HT1080 (cell line): ENCODE measurements around the gene CNOT11. TPM values are rescaled to one million over a fixed set of nuclear protein-coding genes. Genes with fewer than 3 reads are reported as not detected.
"Not testable (repeated sequence)": the region's sequence is repeated elsewhere in the genome, so short reads cannot be mapped to it uniquely, and the experiment has no call there.

Experiments
- DNase-seq: peaks from one replicate; pipeline ENCODE4 v3.0.0-alpha.2; 2015; ENCODE audit warnings: low read depth
- total RNA-seq: library from RNA; depleted of rRNA; stranded (reverse); fragments of >200 nt; shearing (Covaris generic); gene quantifications from 2 replicates; pipeline ENCODE4 v1.2.3, GENCODE V29; 2014

CNOT11 gene
- total RNA-seq, 1 experiment from 2014 or later = 63.4 TPM

DNA sequence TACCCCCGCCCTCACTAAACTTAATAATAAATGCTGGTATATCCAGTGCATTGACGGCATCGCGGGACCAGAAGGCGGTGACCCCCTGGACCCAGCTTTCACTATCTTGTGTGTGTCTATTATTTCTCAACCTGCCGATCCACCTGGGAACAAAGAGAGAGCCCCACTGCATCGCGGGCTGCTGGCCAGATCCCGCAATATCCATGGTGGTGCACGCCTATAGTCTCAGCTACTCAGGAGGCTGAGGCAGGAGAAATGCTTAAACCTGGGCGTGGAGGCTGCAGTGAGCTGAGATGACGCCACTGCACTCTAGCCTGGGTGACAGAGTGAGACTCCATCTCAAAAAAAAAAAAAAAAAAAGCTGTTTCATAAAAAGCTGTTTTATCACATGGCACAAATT is 7.8 kb upstream of the CNOT11 start:
- DNase-seq = not testable (repeated sequence)

DNA sequence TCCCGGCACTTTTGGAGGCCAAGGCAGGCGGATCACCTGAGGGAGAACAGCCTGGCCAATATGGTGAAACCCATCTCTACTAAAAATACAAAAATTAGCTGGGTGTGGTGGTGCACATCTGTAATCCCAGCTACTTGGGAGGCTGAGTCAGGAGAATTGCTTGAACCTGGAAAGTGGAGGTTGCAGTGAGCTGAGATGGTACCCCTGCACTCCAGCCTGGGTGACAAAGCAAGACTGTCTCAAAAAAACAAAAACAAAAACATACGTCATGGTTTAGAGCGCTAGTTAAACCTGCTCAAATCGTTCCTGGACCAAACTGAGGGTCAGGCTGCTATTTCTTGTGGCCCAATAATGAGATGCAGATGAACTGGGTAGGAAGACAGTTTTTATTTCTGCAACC is 7.2 kb upstream of the CNOT11 start:
- not testable (repeated sequence) for DNase-seq

DNA sequence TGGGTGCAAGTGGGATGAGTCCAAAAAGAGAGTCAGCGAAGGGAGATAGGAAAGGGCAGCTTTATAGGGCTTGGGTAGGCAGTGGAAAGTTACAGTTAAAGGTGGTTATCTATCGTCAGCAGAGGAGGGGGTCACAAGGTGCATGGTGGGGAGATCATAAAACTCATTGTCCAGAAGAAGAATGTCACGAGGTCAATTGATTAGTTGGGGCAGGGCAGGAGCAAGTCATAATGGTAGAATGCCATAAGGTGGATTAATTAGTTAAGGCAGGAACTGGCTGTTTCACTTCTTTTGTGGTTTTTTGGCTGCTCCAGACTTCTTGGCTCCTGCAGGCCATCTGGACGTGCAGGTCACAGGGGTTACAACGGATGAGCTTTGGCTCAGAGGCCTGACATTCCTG is 3.9 kb upstream of the CNOT11 start:
- not testable (repeated sequence) for DNase-seq

DNA sequence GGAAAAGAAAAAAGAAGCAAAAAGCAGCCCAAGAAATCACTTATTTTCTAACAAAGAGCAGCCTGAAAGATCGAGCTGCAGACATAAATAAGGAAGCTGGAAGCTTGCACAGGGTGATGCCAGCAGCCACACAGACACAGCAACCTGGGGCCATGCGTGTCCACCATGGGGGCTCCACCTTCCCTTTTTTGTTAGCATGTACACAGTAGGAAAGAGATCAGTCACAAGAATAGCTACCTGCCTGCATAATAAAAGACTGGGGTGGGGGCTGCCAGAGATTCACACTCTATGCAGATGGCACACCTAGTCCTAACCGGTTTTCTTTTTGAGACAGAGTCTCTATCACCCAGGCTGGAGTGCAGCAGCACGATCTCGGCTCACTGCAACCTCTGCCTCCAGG is 2.9 kb upstream of the CNOT11 start:
- no peak for DNase-seq

DNA sequence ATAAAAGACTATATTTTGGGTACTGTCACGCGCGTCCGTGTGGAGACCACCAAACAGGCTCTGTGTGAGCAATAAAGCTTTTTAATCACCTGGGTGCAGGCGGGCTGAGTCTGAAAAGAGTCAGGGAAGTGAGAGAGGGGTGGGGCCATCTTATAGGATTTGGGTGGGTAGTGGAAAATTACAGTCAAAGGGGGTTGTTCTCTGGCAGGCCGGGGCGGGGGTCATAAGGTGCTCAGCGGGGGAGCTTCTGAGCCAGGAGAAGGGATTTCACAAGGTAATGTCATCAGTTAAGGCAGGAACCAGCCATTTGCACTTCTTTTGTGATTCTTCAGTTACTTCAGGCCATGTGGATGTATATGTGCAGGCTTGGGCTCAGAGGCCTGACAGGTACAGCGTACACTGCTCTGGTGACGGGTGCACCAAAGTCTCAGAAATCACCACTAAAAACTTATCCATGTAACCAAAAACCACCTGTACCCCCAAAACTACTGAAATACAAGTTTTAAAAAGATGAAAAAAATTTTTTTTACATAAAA is 1.4 kb upstream of the CNOT11 start:
- DNase-seq = not testable (repeated sequence)

DNA sequence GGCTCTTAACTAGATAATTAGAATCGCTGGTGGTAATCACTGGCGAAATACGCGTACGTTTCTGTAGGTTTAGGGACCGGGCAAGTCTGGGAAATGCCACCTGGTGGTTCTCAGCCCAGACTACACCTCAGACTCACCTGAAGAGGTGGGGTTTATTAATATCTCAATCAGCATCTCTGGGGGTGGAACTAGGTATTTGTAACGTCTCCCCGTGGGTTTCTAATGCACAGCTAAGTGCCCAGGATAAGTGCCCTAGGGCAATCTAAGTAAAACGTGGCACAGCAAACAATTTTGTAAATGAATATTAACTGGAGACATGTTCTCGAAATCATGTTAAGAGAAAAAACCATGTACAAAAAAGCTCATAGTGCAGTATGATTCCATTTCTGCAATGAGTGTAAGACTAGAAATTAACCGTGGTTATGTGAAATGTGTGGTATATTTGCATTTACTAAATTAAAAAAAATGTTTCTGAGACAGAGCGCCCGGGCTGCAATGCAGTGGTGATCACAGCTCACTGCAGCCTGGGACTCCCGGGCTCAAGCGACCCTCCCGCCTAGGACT is 760 bp upstream of the CNOT11 start:
- no peak for DNase-seq

DNA sequence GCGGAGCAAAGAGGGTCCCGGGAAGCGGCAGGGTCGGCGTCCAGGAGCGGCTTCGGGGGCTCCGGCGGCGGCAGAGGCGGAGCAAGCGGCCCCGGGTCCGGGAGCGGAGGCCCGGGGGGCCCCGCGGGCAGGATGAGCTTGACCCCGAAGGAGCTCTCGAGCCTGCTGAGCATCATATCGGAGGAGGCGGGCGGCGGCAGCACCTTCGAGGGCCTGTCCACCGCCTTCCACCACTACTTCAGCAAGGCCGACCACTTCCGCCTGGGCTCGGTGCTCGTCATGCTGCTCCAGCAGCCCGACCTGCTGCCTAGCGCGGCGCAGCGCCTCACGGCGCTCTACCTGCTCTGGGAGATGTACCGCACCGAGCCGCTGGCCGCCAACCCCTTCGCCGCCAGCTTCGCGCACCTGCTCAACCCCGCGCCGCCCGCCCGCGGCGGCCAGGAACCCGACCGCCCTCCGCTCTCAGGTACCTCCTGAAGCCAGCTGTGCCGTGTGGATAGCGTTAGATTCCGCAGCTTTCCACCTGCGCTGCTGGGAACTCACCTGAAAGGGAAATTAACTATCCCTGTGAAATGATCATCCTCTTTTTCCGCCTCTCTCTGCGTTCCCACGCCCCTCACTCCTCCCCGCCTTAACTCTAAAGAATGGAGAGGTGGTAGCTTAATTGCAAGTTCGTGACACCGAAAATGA is 472 bp downstream of the CNOT11 start:
- no peak for DNase-seq

DNA sequence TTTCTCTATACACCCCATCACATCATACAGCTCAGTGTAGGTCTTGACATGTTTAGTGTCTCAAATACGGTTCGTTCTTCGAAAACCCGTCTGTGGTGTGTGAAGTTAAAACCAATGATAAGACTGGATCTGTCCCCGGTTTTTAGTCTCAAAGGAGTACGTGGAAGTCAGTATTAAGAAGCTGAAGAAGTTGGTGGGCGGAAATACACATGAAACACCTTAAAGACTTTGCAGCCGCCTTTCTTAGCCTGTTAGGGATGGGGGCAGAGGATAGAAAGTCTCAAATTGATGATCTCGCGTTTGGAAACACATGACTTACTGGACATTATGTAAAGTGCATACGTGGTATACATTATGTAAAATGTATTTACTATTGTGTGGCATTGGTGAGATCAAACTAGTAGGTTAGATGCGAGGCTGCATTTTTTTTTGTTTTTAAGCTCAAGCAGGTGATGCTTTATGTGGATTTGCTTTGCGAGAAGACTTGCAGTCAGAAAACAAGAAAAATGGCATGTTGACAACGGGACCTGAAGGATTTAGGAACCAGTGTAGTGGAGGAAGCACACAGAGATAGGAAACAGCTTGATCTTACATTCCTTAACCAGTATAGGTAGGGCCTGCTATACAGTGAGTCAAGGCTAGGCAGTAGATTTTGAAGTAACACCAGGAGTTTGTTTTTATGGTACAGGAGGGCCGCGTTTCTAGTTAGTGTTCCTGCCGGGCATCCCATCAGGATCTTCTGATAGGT is 1.2 kb downstream of the CNOT11 start:
- no peak for DNase-seq

DNA sequence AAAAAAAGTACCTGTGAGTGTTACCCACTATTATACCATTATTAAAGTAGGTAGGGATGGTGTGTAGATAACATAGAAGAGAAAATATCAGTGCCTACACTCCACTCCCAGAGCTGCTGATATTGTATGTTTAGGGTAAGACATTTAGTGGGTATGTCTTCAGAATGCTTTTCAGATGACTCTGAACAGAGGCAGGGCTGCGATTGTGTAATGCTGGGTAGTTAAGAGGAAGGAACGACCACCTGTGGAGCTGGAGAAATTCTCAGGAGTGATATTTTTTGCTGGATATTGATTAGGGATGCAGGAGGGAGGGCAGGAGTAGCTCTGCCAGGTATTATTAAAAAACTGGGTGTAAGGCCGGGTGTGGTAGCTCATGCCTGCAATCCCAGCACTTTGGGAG is 2.8 kb downstream of the CNOT11 start:
- no peak for DNase-seq

DNA sequence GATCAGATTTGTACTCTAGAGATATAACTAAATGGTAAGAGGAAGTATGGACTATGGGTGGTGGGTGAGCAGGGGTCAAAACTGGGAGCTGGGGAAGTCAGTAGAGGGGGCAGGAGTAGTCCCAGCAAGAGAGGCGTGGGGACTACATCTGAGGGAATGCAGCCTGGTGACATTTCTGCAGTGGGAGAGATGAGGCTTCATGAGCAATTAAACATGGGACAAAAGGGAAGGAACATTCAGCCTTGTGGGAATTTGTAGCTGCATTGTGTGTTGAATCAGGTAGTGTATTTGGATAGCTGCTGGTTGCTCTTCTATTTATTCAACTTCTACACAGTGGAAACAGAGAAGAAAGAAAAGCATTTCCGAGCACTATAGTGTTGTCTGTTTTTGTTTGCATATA is 3.6 kb downstream of the CNOT11 start:
- DNase-seq = no peak

DNA sequence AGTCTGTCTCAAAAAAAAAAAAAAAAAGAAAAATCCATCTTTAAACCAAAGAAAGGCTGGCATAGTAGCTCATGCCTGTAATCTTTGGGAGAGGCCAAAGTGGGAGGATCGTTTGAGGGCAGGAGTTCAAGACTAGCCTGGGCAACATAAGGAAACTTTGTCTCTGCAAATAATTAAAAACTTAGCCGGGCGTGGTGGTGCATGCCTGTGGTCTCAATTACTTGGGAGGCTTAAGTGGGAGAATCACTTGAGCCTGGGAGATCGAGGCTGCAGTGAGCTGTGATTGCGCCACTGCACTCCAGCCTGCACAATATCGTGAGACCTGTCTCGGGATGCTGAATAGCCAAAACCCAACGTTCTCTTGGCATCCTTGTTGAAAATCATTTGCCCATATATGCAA is 6.1 kb downstream of the CNOT11 start:
- DNase-seq = no peak

DNA sequence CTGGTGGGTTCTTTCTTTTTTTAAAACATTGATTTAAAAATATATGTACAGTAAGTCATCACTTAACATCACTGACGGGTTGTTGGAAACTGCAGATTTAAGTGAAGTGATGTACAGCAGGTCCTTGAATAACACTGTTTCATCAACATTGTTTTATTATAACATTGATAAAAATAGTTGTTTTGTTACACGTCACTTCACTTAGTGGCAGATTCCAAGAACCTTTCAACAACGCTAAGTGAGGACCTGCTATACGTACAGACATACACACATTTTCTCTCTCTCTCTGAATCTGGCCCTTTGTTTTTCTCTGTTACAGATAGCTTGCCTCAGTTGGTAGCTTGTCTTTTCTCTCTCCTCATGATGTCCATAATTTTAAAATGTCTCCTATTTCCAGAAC is 9.5 kb downstream of the CNOT11 start:
- no peak for DNase-seq

DNA sequence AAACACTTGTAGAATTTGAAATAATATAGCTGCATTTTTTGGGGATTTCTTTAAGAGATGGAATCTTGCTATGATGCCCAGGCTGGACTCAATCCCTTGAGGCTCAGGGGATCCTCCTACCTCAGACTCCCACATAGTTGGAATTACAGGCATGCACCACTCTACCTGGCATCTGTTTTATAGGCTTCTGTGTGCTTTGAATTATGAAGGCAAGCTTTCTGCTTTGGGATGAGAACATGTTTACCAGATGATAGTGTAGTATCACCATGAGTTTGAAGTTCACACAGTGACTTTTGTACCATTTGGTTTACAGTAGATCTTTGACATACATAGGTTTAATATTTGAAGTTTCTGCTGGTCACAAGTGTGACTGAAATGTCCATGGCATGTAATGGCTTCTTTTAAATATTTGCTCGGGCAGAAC is 10.7 kb downstream of the CNOT11 start:
- no peak for DNase-seq

DNA sequence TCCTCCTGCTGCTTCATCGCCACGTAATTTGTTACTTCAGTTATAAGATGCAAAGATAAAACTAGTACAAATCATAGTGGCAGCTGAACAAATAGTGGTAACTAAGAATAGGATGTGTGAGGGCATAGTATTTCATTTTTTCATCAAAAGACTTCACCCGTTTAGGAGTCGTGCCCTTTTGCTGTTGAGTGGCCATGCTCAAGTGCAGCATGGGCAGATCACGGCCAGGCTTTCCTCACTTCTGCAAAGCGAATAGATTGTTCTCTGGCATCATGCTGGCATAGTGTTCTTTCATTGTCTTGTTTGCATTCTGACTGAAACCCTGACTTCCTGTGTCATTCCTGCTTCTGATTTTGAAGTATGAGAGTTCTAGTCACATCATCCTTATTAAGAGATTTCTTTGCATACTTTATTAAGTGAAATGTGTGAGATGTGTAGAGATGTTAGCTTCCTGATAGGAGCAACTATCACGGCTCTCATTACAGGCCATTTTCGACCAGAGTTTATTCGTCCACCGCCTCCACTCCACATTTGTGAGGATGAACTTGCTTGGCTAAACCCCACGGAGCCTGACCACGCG is 11.8 kb downstream of the CNOT11 start:
- no peak for DNase-seq

DNA sequence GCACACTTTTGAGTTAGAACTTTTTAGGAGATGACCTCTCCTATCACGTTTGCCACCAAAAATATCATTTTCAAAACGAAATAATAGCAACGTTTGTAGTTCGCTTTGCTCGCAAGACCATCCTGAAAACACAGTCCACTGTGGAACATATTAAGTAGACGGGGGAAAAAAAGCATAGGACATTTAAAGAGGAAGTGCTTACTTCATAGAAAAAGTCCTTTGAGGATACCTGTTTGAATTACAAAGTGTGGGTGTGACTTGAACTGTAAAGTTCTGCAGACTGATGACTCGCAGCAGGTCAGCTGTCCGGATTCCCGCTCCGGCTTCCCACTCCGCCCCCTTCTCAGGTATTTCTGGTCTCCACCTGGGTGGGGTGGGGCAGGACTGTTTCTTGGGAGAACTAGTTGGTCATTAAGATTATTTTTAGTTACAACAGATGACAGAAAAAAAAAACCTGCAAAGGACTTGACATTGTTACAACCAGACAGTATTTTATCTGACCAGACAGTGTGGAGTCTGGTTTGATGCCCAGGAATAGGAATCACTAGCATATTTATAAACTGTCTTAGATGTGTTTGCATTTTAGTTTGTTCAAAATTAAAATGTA is 13.3 kb downstream of the CNOT11 start:
- no peak for DNase-seq

DNA sequence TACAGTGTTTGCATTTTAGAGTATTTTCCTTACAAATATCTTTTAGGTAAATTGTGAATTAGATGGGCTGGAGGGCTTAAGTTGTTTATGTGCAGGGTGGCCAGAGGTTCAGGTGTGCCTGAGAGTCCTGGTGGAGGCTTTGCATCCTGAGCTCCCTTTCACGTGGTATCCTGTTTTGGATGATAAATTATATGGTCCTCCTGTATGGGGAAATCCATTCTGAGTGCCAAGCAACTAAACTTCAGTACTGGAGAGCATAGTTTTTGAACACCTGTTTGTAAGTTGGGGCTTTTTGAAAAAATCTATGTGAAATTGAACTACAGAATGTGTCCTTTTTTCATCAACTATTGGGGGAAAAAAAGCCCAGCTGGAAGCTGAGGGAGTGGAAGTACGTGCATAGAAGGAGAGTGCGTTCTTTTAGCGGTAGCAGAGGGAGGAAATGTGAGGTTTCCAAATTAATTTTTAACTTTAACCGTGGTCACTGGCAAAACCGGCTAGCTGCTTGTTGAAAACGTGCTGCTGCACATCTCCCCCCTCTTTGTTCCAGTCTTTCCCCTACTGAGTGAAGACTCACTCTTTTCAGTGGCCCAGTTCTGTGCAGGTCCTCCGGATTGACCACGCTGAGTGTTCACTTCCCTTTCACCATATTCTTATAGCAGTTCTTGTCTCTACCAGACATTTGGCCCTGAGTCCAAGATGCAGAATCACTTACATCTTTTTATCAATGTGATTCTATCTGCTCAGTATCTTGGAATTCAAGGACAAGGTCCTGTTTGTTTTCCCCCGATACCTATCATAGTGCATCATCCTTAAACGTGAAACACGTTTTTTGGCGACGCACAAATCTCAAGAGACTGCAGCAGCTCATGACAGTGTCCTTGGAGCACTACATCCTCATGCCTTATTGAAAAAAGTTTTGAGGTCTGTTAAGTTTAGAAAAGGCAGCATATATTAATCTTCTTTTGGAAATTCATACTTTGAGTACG is 15.3 kb downstream of the CNOT11 start:
- no peak for DNase-seq

DNA sequence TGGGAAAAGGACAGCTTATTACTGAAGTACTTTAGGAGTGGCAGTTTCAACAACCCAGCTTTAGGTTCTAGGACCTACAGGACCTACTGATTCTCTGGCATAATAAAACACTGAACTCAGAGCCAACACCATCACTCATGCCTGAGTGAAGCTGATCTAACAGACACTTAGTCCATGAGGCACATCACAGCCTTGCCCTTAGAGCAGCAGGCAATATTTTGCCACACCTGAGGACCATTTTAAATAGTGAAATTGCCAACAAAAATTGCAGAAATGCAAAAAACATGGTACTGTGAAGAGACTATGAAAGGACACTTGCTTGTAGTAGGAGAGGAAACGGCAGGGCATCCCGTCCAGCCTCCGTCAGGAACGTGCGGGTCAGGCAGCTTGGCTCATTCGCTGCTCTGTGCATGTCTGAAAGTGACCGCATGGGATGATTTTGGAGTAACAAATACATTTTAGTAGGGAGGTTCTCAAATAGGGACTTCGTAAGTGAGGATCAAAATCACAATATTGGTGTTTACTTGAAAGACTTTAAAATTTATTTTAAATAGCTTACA is 18.1 kb downstream of the CNOT11 start:
- no peak for DNase-seq

DNA sequence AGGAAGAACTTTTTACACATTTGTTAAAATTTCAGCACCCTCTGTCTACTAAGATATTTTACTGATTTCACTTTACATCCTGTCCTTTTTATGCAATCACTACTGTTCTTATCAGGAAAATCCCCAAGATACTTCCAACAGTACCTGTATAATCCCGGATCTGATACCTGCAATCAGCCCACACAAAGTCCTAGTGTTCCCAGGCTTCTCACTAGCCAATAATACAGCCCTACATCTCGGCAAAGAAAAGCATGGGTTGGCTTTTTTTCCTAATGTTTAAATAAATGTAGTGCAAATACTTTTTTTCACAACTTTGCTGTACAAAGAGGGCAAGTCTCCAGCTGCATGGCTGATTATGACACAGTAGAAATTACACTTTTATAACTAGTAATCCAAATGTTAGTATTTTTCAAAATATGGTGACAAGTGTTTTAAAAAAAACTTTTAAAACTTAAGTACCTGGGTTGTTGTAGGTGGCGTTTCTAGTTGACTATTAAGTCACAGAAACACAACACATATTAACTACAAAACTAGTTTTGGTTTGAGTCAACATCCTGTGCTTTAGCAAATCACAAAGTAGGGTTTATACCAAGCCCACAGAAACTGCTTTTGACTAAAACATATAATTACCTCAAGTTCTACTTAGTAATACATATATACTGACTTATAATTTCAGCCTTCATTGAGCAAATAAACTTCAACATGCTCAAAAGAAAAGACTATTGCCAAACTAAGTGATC is 19.5 kb downstream of the CNOT11 start:
- DNase-seq = no peak

DNA sequence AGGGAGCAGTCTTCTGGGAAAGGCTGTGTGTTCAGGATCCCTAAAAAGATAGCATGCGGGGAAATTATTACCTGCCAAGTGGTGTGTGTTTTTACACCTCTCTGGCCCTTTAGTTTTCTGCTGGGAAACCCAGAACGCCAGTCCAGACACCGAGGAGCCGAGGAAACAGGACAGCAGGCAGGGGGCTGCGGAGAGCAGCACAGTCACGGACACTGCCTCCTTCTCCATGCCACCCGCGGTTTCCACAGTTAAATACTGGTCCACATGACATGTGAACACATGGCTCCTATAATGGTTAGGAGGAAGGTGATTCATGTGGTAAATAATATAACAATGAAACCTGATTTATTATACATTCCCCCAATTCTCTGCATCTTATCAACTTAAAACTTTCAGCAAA is 20.4 kb downstream of the CNOT11 start:
- DNase-seq = no peak
